CD14-positive monocyte (primary cell): ENCODE data around the gene GSTO2. TPM values are rescaled to one million over a fixed set of nuclear protein-coding genes. Genes with fewer than 3 reads are reported as not detected.

Experiments used
- DNase-seq, 3 donors: peaks; one replicate each; pipeline ENCODE4 v3.0.0-alpha.2; 2011 to 2022
- H2AFZ ChIP-seq: 2 replicates; pipeline ENCODE4 v1.6.0; 2012; ENCODE audit warnings: mild to moderate bottlenecking, low read depth, low read length, inconsistent platforms; ENCODE audit not compliant: insufficient read depth, poor library complexity, severe bottlenecking
- H3K27ac ChIP-seq, 2 donors: 1 replicate in 1 of 2; 2 replicates in 1 of 2; pipeline ENCODE4 v1.5.1; 2012 to 2013; ENCODE audit warnings: low read length in 2 of 2, control low read depth in 1 of 2, inconsistent platforms in 1 of 2, low read depth in 1 of 2, mild to moderate bottlenecking in 1 of 2
- H3K27me3 ChIP-seq, 2 donors: one replicate each; pipeline versions ENCODE4 v1.6.0 to v1.6.1; 2011 to 2013; ENCODE audit warnings: low read length in 2 of 2; ENCODE audit not compliant: control insufficient read depth in 2 of 2, insufficient read depth in 2 of 2
- H3K36me3 ChIP-seq, 2 donors: replicated peaks in 1 of 2; 1 replicate in 1 of 2; 2 replicates in 1 of 2; pipeline versions ENCODE4 v1.5.1 to v1.6.1; 2012 to 2013; ENCODE audit warnings: low read length in 2 of 2, control low read depth in 1 of 2, inconsistent platforms in 1 of 2, mild to moderate bottlenecking in 1 of 2; ENCODE audit not compliant: insufficient read depth in 2 of 2, control insufficient read depth in 1 of 2
- H3K4me1 ChIP-seq, 2 donors: 1 replicate in 1 of 2; 2 replicates in 1 of 2; pipeline versions ENCODE4 v1.5.1 to v1.6.1; 2012 to 2013; ENCODE audit warnings: low read length in 2 of 2, control low read depth in 1 of 2, inconsistent platforms in 1 of 2, mild to moderate bottlenecking in 1 of 2, moderate library complexity in 1 of 2; ENCODE audit not compliant: insufficient read depth in 2 of 2, control insufficient read depth in 1 of 2
- H3K4me2 ChIP-seq: replicated peaks from 2 replicates; pipeline ENCODE3; 2012; ENCODE audit warnings: low read length, moderate library complexity, mild to moderate bottlenecking; ENCODE audit not compliant: poor library complexity, severe bottlenecking; ENCODE audit errors: extremely low read depth
- H3K4me3 ChIP-seq, 3 experiments: fragments of 200-600 bp in 1 of 3; sonication (generic) in 1 of 3; replicated peaks in 1 of 3; 1 replicate in 2 of 3; 2 replicates in 1 of 3; pipeline ENCODE4 v1.5.1; 2011 to 2013; ENCODE audit warnings: low read length in 3 of 3, mild to moderate bottlenecking in 3 of 3, control low read depth in 2 of 3, low read depth in 2 of 3, inconsistent platforms in 1 of 3, moderate library complexity in 1 of 3
- H3K79me2 ChIP-seq: 2 replicates; pipeline ENCODE4 v1.6.0; 2012; ENCODE audit warnings: mild to moderate bottlenecking, control low read depth, inconsistent platforms, low read length, moderate library complexity; ENCODE audit not compliant: insufficient read depth
- H3K9ac ChIP-seq: 2 replicates; pipeline ENCODE4 v1.6.0; 2017; ENCODE audit warnings: low read length, mild to moderate bottlenecking; ENCODE audit not compliant: insufficient read depth, poor library complexity, severe bottlenecking
- H3K9me3 ChIP-seq, 2 donors: replicated peaks in 1 of 2; 1 replicate in 1 of 2; 2 replicates in 1 of 2; pipeline versions ENCODE4 v1.5.1 to v1.6.1; 2012 to 2013; ENCODE audit warnings: low read length in 2 of 2, control low read depth in 1 of 2; ENCODE audit not compliant: control insufficient read depth in 1 of 2, insufficient read depth in 1 of 2
- H4K20me1 ChIP-seq: 2 replicates; pipeline ENCODE4 v1.6.0; 2012; ENCODE audit warnings: mild to moderate bottlenecking, low read length, control low read depth, moderate library complexity; ENCODE audit not compliant: insufficient read depth
- H3K27ac Mint-ChIP-seq, 7 donors: one replicate each; pipeline ENCODE4 v1.8.0; 2020; ENCODE audit warnings: mild to moderate bottlenecking in 7 of 7, mixed read lengths in 7 of 7, moderate library complexity in 6 of 7, inconsistent platforms in 2 of 7
- H3K27me3 Mint-ChIP-seq, 3 donors: one replicate each; pipeline ENCODE4 v1.8.0; 2021 to 2022; ENCODE audit warnings: low read depth in 3 of 3, mild to moderate bottlenecking in 3 of 3, mixed read lengths in 3 of 3, moderate library complexity in 3 of 3, inconsistent platforms in 1 of 3
- H3K36me3 Mint-ChIP-seq, 2 donors: one replicate each; pipeline ENCODE4 v1.8.0; 2020; ENCODE audit warnings: mixed read lengths in 2 of 2, inconsistent platforms in 1 of 2, mild to moderate bottlenecking in 1 of 2
- H3K4me1 Mint-ChIP-seq: one replicate; pipeline ENCODE4 v1.8.0; 2020; ENCODE audit warnings: mild to moderate bottlenecking, mixed read lengths
- H3K4me3 Mint-ChIP-seq, 2 donors: one replicate each; pipeline ENCODE4 v1.8.0; 2020; ENCODE audit warnings: mild to moderate bottlenecking in 2 of 2, mixed read lengths in 2 of 2, moderate library complexity in 1 of 2
- H3K9me3 Mint-ChIP-seq, 7 donors: one replicate each; pipeline ENCODE4 v1.8.0; 2020 to 2022; ENCODE audit warnings: mixed read lengths in 7 of 7, mild to moderate bottlenecking in 6 of 7, moderate library complexity in 6 of 7, inconsistent platforms in 2 of 7
- CTCF ChIP-seq: fragments of 200-600 bp; IDR thresholded peaks from one replicate; pipeline ENCODE4 v1.8.0; 2022; ENCODE audit warnings: antibody characterized with exemption, mild to moderate bottlenecking
- WGBS: methylation state at CpG from one replicate; pipeline ENCODE4 v1.1.5; 2013; ENCODE audit warnings: missing lambda C conversion rate; ENCODE audit not compliant: insufficient coverage; 5-methylcytosine and 5-hydroxymethylcytosine counted together
- intact Hi-C, 2 donors: fragments of 100-400 bp; cut with micrococcal nuclease; formaldehyde crosslinking; loops; one replicate each; pipeline versions ENCODE4 v1.15.0 to v1.15.1; 2023
- polyA plus RNA-seq, 3 donors: library from polyadenylated mRNA; depleted of rRNA in 1 of 3; unstranded in 2 of 3; stranded (reverse) in 1 of 3; fragments of 300-500 nt in 2 of 3; fragments of >200 nt in 1 of 3; fragmentation: Illumina TruSeq in 2 of 3; gene quantifications; 1 replicate in 2 of 3; 2 replicates in 1 of 3; pipeline ENCODE4 v1.2.3, GENCODE V29; 2012 to 2021
- small RNA-seq: library from RNA; depleted of rRNA; stranded (forward); fragments of <200 nt; gene quantifications from one replicate; pipeline ENCODE3, GENCODE V24; 2012; ENCODE audit warnings: low read depth; ENCODE audit not compliant: insufficient read length

GSTO2 gene
- polyA plus RNA-seq, 3 donors: 0.16 to 0.26 TPM; not detected in 1

- H3K4me2 ChIP-seq: peak overlapping the region; percentile 78
- H3K27ac ChIP-seq: peak overlapping the region; percentile 34 to 99
- peaks cover 81 to 85% of the 10 kb centered on the region in 2 donors for H3K4me1 ChIP-seq
- H2AFZ ChIP-seq: no peak overlapping the region
- no peaks in the 10 kb centered on the region for H4K20me1 ChIP-seq
- H3K9me3 Mint-ChIP-seq: no peaks in the 10 kb centered on the region
- no peaks in the 10 kb centered on the region for H3K27me3 ChIP-seq
- peak overlapping the region; percentile 11 to 80 for H3K4me3 Mint-ChIP-seq
- peaks cover 4% of the 10 kb centered on the region for H3K4me1 Mint-ChIP-seq
- H3K36me3 Mint-ChIP-seq: no peaks in the 10 kb centered on the region
- no peak overlapping the region for H3K27ac Mint-ChIP-seq
- no peaks in the 10 kb centered on the region for H3K79me2 ChIP-seq
- WGBS: no CpG with 5 or more reads among the region's 1 CpG
- peak overlapping the region in 1 of 3 experiments; percentile 54 for H3K4me3 ChIP-seq
- peak overlapping the region; percentile 59 for H3K9ac ChIP-seq
- no peaks in the 10 kb centered on the region for H3K9me3 ChIP-seq
- DNase-seq: peak; percentile 34 to 85 (median 64)
- no peak for TF ChIP-seq CTCF
- intact Hi-C loops: loop anchor here in 1 of 2 donors (5.0 to 10.0 kb wide), 3 partner anchors 60 to 437 kb away; partner anchors contain the start of genes CFAP43 and STN1
- no peaks in the 10 kb centered on the region for H3K36me3 ChIP-seq
- peaks cover 0 to 1% (median 0%) of the 10 kb centered on the region in 3 donors for H3K27me3 Mint-ChIP-seq
Measured at GRCh38 chr10:104351919-104352318, 82.9 kb downstream of the GSTO2 start.

- Histone ChIP-seq H3K9me3 (no peaks in the 10 kb centered on the region), H3K27ac (peak within 1 kb of the TSS; percentile 31 to 52), H3K9ac (peak within 1 kb of the TSS; percentile 37), H3K27me3 (no peaks in the 10 kb centered on the region), H3K36me3 (no peaks in the 10 kb centered on the region), H2AFZ (peak within 1 kb of the TSS; percentile 46), H4K20me1 (no peaks in the 10 kb centered on the region), H3K4me1 (peaks cover 68 to 72% of the 10 kb centered on the region in 2 donors), H3K4me2 (peak within 1 kb of the TSS; percentile 78), H3K79me2 (no peaks in the 10 kb centered on the region), H3K4me3 (peak within 1 kb of the TSS; percentile 18 to 72 (median 36))
- Mint-ChIP-seq H3K4me1 (no peaks in the 10 kb centered on the region), H3K27ac (no peak within 1 kb of the TSS), H3K27me3 (peaks cover 0 to 1% (median 0%) of the 10 kb centered on the region in 3 donors), H3K9me3 (no peaks in the 10 kb centered on the region), H3K4me3 (no peak within 1 kb of the TSS), H3K36me3 (no peaks in the 10 kb centered on the region)
- WGBS: 1% methylated on average over 43 of the region's 43 CpGs
- DNase-seq: peak; percentile 81 to 88 (median 83)
- intact Hi-C loops: loop anchor here in 1 of 2 donors (5.0 to 10.0 kb wide), 3 partner anchors 61 to 439 kb away; partner anchors contain the start of genes CFAP43 and STN1
- peak; percentile 83 for TF ChIP-seq CTCF
Measured at GRCh38 chr10:104353325-104354048, 84.5 kb downstream of the GSTO2 start, which contains the start of gene CFAP58. CFAP58 (plus strand) TSS chr10:104353833; CDS start chr10:104353898, 65 bp downstream.

Small RNA genes within 50 kb of the gene (small RNA-seq; reads per million reads assigned to genes)
- gene MIR4482: not detected

Other genes starting within 250 kb of the GSTO2 start
- not detected for gene COL17A1, start 183.3 kb upstream of the GSTO2 start, polyA plus RNA-seq
- gene SFR1, start 147.0 kb upstream of the GSTO2 start, polyA plus RNA-seq: 10 to 100 TPM in 2 of 3 donors, 1 to 10 TPM in 1; 6.4 to 18.1 (median 16.9) TPM
- gene CFAP43, start 36.8 kb upstream of the GSTO2 start, polyA plus RNA-seq: under 1 TPM in 1 of 3 donors, not detected in 2; 0.06 TPM
- 100 to 1,000 TPM; 131 to 581 (median 495) TPM for gene GSTO1, start 14.3 kb upstream of the GSTO2 start, polyA plus RNA-seq
- gene ITPRIP, start 69.3 kb downstream of the GSTO2 start, polyA plus RNA-seq: 10 to 100 TPM; 27.5 to 76.6 (median 35.7) TPM
- under 1 TPM in 1 of 3 donors, not detected in 2; 0.16 TPM for gene CFAP58, start 84.6 kb downstream of the GSTO2 start, polyA plus RNA-seq